ENCODE measurements around the gene TNNI3K.

- no peak for TF ChIP-seq CTCF (IDR thresholded peaks at IDR 0.05)
- TF ChIP-seq POLR2AphosphoS5 (IDR thresholded peaks at IDR 0.05; ENCODE audit: low read depth, low read length) = no peak
- no peak for TF ChIP-seq RCOR1 (IDR thresholded peaks at IDR 0.05; ENCODE audit: low read length)
- no peak for TF ChIP-seq SMC3 (IDR thresholded peaks at IDR 0.05; ENCODE audit: low read depth, low read length)
- TF ChIP-seq TCF12 (IDR thresholded peaks at IDR 0.05) = no peak
- no peak for TF ChIP-seq EP300 (IDR thresholded peaks at IDR 0.05; ENCODE audit: borderline replicate concordance in 1 of 2, low read depth in 1 of 2, low read length in 1 of 2)
- no peak for TF ChIP-seq TAF1 (IDR thresholded peaks at IDR 0.05; ENCODE audit: borderline replicate concordance, low read depth, low read length)
- TF ChIP-seq EZH2phosphoT487 (IDR thresholded peaks at IDR 0.05; ENCODE audit: borderline replicate concordance, low read depth) = no peak
- TF ChIP-seq GATA2 (CRISPR knock-in tag; IDR thresholded peaks at IDR 0.05) = no peak
- no peak for TF ChIP-seq MXI1 (IDR thresholded peaks at IDR 0.05; ENCODE audit: low read depth, low read length)
- no peak for TF ChIP-seq GABPA (IDR thresholded peaks at IDR 0.05; ENCODE audit: low read depth)
- no peak for TF ChIP-seq USF1 (IDR thresholded peaks at IDR 0.05; ENCODE audit: borderline replicate concordance, low read depth)
- no peak for TF ChIP-seq TEAD4 (IDR thresholded peaks at IDR 0.05; ENCODE audit: borderline replicate concordance, insufficient read depth)
Observed at GRCh38 chr1:74245168-74245772, 10.1 kb downstream of the TNNI3K start.

Measured in SK-N-SH (cell line).